CD1c-positive myeloid dendritic cell (primary cell): Measurements from ENCODE around the gene CRABP1.

Source experiments
- DNase-seq: peaks from one replicate; pipeline ENCODE4 v3.0.0-alpha.2; 2016; ENCODE audit errors: extremely low spot score

CRABP1 gene

DNA sequence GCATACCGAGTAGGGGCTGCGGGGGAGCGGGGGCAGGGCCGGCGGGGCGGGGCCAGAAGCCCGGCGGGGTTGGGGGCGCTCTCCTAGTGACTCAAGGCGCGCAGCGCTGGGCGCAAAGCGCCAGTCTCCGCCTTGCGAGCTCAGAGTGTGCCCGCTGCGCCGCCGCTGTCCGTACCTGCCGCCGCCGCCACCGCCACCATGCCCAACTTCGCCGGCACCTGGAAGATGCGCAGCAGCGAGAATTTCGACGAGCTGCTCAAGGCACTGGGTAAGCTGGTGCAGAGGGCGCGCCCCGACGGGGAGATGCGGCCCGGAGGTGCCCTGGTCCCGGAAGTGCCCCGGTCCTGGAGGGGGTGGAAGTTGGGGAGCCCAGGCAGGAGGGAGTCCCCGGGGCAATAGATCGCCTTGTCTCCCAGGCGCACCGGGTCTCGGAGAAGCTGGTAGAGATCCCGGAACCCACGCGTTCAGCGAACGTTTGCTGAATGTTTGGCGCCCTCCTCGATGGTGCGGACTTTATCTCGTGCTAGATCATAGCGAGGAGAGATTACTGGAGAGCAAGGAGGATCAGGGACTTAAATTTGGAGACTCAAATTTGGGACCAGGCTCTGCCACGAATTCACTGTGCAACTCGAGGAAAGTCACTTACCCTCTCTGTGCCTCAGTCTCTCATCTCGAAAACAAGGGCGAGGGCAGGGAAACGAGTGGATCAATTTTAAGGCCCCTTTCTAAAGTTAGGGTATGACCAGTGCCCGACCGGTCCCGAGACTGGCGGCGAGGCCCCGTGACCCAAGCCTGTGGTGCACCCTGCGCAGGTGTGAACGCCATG, at the start of gene CRABP1:
Gene CRABP1 (plus strand): TSS at position 123 of the 826 bp plus-strand sequence. CDS start 76 bp downstream, at position 199.
- DNase-seq, result no peak

DNA sequence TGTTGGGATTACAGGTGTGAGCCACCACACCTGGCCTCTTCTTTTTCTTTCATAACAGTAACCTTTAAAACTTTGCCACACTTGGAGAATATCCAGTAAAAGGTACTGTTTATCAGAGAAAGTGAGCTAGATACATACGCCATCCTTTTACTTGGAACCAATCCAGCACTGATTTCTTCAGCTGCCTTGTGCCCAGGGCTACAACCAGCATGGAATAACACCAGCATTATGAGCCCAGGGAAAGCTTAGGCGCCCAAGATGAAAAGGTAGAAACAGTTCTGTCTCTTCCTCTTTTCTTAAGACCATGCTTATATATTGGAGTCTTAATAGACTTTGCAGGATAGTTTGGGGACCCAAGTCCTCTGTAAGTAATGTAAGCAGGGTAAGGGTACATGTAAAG, 49.1 kb upstream of the CRABP1 start:
- DNase-seq, result no peak

DNA sequence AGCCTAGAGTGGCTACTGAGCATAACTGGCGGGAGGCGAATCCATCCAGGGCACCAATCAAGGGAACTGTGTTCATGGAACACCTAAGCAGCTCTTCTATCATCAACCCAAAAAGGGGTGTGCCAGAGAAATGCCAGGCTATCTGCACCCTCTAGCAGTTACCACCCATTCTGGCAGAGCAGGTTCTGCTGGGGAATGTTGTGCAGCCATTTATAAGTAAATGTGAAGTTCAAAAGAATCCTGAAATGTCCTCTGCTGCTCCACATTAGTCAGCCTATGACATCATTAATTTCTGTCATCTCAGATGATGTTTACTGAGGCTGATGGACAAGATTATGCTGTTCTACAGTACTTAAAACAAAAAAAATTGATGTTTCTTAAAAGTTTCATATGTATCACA, 48.5 kb upstream of the CRABP1 start:
- DNase-seq, result no peak

DNA sequence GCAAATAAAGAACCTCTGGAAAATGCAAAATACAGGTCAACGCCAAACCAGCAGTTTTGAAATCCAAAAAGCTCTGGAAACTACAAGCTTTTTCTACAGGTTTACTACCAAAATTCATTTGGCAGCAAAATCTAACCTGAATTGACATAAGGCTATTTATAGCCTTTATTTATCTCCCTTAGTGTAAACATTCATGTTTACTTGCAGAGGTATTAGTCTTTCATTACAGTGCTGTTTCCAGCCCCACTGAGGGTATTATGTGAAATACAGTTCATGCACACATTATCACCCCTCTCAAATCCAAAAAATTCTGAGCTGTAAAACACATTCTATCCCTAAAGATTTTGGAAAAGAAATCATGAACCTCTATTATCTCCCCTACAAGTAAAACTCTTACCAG, 47.9 kb upstream of the CRABP1 start:
- no peak for DNase-seq

DNA sequence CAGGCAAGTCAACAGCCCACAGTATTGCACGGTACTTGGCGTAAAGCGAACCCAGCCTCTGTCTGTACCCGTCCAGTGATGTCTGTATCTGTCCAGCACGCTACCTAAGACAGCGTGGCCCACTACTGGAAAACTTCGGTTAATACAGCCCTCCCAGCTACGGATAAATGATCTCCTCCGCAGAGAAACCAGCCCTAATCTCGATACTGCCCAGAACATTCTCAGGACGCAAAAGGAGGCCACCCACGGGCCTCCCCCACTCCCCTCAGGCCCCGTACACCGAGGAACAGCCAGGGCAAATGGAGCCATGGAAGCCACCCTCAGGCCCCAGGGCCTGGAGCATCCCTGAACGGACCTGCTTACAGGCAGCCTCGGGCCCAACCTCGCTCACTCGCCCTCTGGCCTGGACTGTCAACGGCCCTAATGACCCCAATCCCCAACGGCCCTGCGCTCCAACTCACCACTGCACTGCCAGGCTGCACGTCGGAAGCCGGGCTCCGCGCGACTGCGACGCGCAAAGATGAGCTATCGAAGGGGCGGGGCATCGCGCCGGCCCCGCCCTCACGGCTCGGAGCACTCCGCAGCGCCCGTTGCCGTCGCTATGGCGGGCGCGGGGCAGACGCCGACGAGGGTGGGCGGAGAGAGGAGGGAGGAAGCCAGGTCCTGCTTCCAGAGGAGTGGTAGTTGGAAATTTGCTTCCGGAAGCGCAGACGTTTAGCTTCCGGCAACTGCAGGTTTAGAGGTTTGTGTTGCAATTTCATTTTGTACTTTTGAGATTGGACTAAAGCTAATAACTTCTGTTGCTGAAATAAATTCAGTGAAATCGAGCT, 40.8 kb upstream of the CRABP1 start, which contains the start of gene SKIC8:
Gene SKIC8 (minus strand): TSS at position 509 of the 830 bp plus-strand sequence. CDS start 3,923 bp downstream, outside the sequence.
- DNase-seq, result peak; percentile 98

DNA sequence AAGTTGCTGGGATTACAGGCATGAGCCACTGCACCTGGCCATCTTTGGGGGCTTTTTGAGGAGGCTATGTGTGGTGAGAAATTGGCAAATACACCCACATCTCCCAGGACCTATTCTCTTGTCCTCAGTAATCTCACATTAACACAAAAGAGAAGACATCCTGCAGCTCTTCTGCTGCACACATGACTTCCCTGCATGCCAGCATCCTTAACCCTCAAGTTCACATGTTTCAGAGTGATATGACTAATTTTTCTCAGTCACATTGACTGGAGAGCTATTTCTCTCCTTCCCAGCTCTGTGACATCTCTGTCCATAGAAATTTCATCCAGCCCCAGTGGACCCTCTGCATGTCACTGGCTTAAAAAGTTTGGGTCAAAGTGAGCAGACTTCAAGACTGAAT, 38.8 kb upstream of the CRABP1 start:
- DNase-seq, result peak; percentile 5

DNA sequence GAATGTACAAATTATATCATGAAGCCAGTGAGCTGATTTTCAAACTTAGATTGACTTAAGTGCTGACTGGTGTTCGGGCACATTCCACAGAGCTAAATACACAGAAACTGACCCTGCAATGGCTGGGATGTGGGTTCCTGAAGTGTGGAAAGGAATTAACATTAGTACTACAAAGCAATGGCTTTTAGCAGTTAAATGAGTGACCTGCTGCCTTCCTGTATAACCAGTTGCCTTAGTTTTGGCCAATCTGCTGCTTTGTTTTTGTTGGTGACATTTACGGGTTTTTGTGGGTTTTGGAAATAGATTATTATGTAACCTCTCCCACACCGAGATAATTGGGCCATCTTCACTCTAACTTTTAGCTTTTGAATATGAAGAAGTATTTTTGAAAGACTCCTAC, 38.3 kb upstream of the CRABP1 start:
- DNase-seq, result peak; percentile 52

DNA sequence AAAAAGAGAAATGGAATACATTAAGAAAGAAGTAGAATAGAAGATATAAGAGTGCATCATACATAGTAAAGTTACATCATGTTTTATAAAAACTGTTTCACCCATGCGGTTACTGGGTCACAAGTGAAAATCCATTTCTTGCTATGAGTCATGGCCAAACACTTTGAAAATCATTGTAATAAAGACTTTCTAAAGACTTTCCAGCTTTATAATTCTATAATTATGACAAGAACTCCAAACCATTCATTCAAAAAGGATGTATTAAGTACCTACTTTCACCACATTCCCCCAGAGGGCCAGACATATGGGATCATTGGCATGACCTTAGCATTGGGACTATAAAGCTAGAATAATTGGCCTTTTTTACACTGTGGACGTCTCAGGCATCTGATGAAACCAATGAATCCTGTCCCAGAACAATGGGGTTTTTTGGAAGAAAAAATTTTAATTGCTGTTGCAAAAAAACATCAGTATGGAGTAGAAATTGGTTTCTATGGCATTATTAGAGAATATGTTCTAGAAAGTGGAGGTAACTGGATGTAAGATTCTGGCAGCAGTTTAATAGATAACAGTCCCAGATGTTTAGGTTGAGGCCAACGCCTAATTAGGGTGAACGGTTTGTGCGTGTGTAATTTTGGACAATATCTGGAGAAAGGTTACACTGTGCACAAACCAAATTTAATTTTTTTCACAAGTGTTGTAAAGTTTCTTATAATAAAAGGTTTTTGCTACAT, 37.4 kb upstream of the CRABP1 start:
- peak; percentile 28 for DNase-seq

DNA sequence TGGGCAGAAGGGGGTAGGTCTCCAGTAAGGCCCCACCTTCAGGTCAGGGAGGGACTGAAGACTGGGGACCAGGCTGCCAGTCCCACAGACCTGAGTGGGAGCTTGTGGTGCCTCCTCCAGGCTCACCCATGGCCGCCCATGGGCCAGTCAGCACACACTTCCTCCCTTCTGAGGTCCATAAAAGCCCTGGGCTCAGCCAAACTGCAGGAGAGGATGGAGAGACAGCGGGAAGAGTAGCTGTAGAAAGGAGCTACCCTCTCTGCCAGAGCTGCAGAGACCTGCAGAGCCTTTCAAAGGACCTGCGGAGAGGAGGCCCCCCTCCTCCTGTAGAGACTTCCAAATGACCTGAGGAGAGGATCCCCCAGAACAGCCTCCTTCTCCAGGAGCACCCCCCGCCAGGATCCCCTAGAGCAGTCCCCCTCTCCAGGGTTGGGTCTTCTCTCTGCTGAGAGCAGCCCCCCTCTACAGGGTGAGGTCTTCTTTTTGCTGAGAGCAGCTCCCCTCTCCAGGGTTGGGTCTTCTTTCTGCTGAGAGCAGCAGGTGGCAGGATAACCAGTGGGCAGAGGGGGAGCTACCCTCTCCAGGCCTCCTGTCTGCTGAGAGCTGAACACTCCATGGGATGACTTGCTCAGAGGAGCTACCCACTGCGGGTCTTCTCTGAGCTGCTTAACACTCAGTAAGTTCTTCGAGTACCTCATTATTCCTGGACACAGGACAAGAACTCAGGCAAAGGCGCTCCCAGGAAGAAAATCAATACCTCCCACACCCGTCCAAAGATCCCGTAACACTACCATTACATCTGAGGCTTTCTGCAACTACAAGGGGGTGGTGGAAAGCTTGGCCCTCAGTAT, 35.7 kb upstream of the CRABP1 start:
- no peak for DNase-seq

DNA sequence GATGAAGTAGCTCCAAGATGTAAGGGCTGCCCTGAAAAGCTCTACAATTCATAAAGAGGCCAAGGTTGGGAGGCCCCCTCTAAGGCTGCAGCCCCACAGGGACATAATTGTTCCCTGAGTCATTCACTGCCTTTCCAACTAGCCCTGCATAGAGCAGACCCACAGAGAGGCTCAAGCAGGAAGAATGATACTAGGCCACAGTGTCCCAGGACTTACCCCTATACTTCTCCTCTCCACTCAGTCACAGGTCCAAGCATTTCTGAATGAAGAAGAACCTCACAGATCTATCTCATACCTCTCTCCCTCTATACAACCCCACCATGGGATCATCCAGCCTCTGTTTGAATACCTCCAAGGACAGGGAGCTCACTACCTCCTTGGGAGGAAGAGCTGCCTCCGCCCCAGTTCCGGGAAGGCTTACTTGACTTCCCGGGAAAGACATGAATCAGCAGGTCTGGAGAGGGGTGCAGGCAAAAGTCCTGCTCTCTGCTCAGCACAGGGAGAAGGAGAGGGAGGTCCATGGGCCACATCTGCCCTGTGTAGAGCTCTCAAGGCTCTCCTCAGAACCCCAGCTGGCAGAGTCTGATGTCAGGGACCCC, 33.9 kb upstream of the CRABP1 start:
- no peak for DNase-seq

DNA sequence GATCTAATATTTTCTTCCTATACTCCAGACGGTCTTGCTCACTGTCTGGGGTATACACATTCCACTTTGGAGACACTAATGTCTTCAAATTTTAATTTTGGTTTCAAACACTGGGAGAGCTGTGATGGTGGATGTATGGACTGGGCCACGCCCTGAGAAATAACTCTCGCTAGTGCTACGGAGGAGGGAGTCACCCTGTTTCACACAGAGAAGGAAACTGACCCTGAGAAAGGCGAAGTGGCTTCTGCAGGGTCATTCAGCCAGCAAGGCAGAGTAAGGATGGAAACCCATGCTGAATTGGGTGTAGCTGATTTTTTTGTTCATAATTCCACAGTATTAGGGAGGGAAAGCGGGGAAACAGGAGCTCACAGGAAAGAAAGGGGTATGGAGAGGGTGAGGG, 32.2 kb upstream of the CRABP1 start:
- no peak for DNase-seq

DNA sequence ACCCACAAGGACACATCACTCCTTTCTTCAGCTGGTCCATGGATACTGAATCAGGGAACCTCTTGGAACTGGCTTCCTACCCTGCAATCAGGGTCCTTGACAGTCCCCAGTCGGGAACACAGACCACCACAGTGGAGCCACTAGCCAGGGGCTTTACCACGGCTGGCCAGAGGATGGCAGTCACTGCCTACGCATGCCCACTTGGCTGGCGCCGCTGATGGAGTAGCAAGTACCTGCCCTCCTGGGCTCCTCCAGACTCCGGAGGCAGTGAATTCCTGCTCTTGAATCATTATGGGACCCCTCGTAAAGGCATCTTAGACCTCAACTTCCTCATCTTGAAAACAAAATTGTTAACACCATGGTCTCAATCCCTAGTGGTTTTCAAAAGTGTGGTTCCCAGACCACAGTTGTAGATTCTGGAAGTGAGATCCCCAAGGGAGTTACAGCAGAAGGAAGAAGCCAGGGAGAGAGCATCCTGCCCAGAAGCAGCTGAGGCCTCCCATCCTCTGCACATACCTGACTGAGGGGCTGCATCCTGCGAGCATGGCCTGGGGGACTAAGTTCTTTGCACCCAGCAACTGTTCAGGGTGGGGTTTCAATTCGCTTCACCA, 31.6 kb upstream of the CRABP1 start:
- peak; percentile 53 for DNase-seq

DNA sequence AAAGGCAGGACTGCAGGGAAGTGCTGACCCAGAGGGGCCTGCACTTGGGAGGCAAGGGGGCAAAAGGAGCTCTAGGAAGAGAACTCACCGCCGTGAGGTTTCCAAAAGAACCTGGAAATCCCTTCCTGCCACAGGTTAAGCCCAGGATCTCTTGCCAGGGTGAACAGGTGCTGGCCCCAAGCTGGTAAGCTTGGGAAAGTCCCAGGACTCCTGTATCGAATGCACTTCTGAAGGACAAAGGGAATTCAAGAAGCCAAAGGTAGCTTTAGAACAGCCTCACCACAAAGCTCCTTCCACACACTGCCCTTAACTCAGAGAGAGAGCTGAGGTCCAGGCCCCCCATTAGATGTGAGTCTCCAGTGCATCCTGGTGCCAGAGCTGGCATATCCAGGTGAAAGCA, 28.9 kb upstream of the CRABP1 start:
- DNase-seq, result no peak

DNA sequence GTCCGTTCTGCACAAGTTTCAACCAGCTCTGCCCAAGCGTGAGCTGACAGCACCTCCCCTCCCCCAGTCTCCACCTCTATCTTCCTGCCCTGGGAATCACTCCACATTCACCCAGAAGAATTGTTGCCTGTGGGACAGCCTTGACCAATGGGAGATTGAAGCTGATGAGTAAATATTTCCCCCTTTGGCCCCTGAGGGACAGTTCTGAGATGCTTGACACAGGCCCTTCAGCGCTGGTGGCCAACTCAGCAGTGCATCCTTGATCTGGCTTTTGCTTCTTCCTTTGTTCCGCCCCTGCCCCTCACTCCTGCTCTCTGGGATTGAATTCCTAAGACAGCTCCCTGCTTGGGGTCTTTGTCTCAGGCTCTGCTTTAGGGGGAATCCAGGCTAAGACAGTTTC, 27.6 kb upstream of the CRABP1 start:
- DNase-seq, result no peak

DNA sequence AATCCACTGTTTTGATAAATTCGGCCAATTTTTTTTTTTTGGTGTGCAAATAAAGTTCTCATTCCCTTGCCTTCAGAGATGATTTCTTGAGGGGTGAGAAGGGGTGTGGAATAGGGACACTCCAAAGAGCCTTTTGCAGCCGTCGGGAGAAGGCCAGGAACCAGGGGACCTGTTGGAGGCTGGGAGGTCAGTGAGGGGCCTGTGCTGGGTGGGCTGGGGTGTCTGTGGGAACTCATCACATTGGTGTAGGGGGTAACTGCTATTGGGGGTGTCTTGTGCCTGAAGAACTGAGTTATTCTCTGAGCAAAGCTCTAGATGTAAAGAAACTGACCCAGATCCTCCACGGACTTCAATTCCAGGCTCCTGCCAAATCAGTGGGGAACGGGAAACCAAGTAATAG, 27.2 kb upstream of the CRABP1 start:
- DNase-seq, result no peak

DNA sequence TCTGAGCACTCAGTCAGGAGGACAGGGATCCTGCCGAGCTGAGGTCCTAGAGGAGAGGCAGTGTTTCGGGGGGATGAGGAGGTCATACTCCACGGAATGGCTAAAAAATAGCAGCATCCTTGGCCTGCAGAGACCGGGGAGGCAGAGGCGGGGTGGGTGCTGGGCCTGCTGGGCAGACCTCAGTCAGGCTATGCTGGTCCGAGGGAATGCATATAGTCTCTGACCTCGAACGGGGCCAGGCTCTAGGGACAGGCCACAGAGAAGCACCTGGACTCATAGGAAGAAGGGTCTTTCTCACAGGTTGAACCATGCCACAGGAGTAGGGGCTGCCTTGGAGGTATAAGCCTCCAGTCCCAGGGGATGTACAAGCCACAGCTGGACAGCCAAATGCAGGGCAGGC, 26.8 kb upstream of the CRABP1 start:
- no peak for DNase-seq

DNA sequence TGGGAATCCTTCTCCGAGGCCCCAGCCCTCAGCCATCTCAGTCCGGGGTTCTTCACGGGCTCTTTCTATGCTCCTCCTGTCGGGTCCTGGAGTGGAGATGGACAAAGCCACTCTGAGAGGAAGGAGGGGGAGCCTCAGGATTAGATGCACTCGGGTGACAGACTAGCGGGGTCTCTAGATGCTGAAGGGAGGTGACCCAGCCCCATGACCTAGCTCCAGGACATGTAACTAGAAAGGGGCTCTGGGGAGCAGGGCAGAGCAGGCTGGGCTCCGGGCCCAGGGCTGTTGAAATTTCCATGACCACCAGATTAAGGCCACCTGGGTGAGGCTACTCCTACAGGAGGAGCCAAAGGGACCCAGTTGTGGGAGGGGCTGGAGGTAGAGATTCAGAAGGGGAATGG, 26.0 kb upstream of the CRABP1 start:
- DNase-seq, result no peak

DNA sequence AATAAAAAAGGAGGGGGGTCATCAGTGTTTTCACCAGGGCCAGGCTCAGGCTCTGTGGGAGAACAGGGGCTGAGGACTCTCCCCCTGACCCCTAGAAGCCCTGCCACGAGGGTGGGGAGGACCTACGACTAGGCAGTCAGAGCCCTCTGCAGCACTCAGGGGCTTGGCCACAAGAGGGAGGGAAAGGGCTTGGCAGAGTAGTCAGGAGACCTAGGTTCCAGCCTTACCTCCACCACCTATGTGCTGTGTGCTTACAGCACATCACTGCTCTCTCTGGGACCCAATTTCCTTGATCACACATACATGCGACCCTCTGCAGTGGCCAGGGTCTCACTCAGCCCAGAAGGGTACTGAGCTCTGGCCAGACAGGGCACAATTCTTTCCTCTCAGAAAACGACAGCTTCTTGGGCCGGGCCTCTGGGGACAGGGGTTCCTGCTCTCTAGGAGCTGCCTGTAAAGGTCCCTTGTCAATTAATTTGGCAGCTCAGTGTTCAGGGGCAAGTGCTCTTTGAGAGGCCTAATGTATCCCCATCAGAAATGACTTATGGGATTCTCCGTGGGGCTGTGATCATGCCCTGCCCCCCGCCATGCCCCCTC, 24.4 kb upstream of the CRABP1 start:
- DNase-seq, result no peak

DNA sequence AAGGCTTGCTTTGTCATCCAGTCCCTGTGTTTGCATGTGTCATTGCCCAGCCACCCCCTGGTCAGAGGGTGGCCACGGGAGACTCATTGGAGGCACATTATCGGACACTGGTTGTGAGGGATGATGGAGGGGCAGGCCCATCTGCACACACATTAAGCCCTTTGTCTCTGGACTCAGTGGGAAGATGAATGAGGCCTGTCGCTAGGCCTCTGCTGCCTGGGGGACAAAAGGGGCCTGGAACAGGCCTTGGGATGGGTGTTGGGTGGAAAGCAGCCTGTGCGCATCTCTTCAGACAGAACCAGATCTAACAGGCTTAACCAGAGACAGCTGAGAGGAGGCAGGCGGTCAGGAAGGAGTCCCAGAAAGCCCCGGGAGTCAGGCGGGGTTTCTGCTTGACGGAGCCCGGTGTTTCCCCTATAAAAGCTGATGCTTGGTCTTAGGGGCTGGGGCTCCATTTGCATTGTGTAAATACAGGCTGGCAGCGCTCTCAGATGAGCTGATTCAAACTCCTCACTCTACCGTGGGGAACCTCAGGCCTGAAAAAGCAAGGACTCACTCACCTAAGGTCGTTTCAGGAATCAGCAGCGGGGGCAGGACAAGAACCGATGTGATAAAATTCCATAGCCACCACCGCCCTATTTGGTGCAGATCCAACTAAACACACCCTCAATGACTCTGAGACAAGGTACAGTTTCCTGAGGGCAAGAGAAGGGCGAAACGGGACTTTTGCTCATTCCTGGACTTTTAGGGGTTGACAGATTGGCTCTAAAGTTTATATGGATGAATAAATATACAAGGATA, 23.7 kb upstream of the CRABP1 start:
- no peak for DNase-seq
